Mesothelial cell of epicardium (in vitro differentiated cells): ENCODE data around the gene ACSF2. TPM values are rescaled to one million over a fixed set of nuclear protein-coding genes. Genes with fewer than 3 reads are reported as not detected.
"Not testable (repeated sequence)": the region's sequence is repeated elsewhere in the genome, so short reads cannot be mapped to it uniquely, and the experiment has no call there.

Experiments used
- DNase-seq, 2 experiments: peaks; one replicate each; pipeline ENCODE4 v3.0.0; 2021; ENCODE audit warnings: low spot score in 2 of 2; ENCODE audit not compliant: unreplicated experiment in 2 of 2
- H3K27ac Mint-ChIP-seq: 2 replicates; pipeline ENCODE4 v1.8.0; 2021; ENCODE audit warnings: mixed read lengths
- H3K27me3 Mint-ChIP-seq: 2 replicates; pipeline ENCODE4 v1.8.0; 2021; ENCODE audit warnings: low read depth, mixed read lengths
- H3K36me3 Mint-ChIP-seq: 2 replicates; pipeline ENCODE4 v1.8.0; 2021; ENCODE audit warnings: mixed read lengths
- H3K4me1 Mint-ChIP-seq: 2 replicates; pipeline ENCODE4 v1.8.0; 2021; ENCODE audit warnings: mixed read lengths
- H3K4me3 Mint-ChIP-seq: 2 replicates; pipeline ENCODE4 v1.8.0; 2021; ENCODE audit warnings: mild to moderate bottlenecking, moderate library complexity, mixed read lengths
- H3K9me3 Mint-ChIP-seq: 2 replicates; pipeline ENCODE4 v1.8.0; 2021; ENCODE audit warnings: mixed read lengths
- CTCF ChIP-seq: fragments of 200-600 bp; sonication (generic); IDR thresholded peaks from one replicate; pipeline ENCODE4 v1.5.0; 2021; ENCODE audit warnings: antibody characterized with exemption; ENCODE audit not compliant: unreplicated experiment
- total RNA-seq: library from RNA; stranded (reverse); gene quantifications from 3 replicates; pipeline ENCODE4 v1.2.1, GENCODE V29; 2021

ACSF2 gene
- total RNA-seq, 1 donor from 2014 or later: 113 TPM

DNA sequence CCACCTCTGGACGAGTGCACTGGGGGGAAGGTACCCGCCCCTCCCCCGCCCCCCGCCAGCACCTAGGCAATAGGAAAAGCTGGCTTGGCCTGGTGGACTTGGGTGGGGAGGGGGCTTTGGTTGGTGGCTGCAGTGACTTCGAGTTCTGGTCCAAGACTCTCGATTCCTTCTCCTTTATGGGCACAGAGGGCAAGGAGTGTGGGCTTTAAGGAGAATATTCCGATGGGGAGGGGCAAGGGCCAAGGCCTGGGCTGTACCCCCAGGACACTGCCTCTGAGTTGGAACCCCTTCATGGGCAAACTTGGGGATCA, 409 bp downstream of the ACSF2 start:
- peaks cover 73% of the 10 kb centered on the region for H3K4me1 Mint-ChIP-seq
- DNase-seq: no peak
- no peaks in the 10 kb centered on the region for H3K9me3 Mint-ChIP-seq
- peak overlapping the region; percentile 73 for H3K4me3 Mint-ChIP-seq
- peak overlapping the region; percentile 96 for H3K27ac Mint-ChIP-seq
- no peak for TF ChIP-seq CTCF
- H3K36me3 Mint-ChIP-seq: no peaks in the 10 kb centered on the region
- no peaks in the 10 kb centered on the region for H3K27me3 Mint-ChIP-seq

GRCh38 chr17:50426814-50427787, 1.1 kb downstream of the ACSF2 start:
- no peaks in the 10 kb centered on the region for H3K9me3 Mint-ChIP-seq
- DNase-seq: no peak
- H3K27ac Mint-ChIP-seq: peak overlapping the region; percentile 96
- no peaks in the 10 kb centered on the region for H3K27me3 Mint-ChIP-seq
- H3K4me1 Mint-ChIP-seq: peaks cover 69% of the 10 kb centered on the region
- H3K36me3 Mint-ChIP-seq: no peaks in the 10 kb centered on the region
- peak overlapping the region; percentile 73 for H3K4me3 Mint-ChIP-seq
- no peak for TF ChIP-seq CTCF

DNA sequence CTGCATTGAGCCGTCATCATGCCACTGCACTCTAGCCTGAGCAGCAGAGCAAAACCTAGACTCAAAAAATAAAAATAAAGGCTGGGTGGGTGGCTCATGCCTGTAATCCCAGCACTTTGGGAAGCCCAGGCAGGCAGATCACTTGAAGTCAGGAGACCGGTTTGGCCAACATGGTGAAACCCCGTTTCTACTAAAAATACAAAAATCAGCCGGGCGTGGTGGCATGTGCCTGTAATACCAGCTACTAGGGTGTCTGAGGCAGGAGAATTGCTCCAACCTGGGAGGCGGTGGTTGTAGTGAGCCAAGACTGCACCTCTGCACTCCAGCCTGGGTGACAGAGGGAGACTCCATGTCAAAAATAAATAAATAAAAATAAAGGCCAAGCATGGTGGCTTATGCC, 2.1 kb downstream of the ACSF2 start:
- H3K36me3 Mint-ChIP-seq, H3K27me3 Mint-ChIP-seq, DNase-seq, H3K9me3 Mint-ChIP-seq: not testable (repeated sequence)
- Mint-ChIP-seq H3K4me1 (peaks cover 69% of the 10 kb centered on the region), H3K27ac (peak overlapping the region; percentile 96), H3K4me3 (peak overlapping the region; percentile 73)

DNA sequence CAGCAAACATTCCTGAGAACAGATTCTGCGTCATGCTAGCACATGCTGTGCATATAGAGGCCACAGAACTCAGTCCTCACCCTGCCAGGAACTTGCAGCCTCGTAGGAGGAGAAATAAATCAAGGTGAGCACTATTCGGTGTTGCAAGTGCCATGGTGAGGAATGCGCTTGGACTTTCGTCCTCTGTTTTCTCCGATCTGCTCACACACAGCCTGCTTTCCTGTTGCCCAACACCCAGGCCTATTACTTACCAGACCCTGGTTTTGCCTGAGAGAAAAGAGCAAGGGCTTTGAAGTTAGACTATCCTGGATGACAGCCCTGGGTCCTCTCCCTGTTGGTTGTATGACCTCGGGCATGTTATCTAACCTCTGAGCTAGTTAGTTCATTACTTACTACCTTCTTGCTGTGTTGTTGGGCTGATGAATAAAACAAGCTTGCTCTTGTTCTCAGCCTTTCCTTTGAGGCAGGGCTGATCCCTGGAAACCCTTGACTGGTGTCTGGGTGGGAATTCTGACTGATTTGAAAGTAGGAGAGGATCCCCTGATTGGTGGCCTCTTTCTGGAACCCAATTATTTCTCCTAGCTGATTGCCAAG, 2.9 kb downstream of the ACSF2 start:
- peak overlapping the region; percentile 97 for H3K27ac Mint-ChIP-seq
- H3K9me3 Mint-ChIP-seq: no peaks in the 10 kb centered on the region
- no peak for TF ChIP-seq CTCF
- H3K4me1 Mint-ChIP-seq: peaks cover 63% of the 10 kb centered on the region
- H3K4me3 Mint-ChIP-seq: peak overlapping the region; percentile 31
- H3K36me3 Mint-ChIP-seq: no peaks in the 10 kb centered on the region
- H3K27me3 Mint-ChIP-seq: no peaks in the 10 kb centered on the region
- peak in 1 of 2 experiments; percentile 47 for DNase-seq

DNA sequence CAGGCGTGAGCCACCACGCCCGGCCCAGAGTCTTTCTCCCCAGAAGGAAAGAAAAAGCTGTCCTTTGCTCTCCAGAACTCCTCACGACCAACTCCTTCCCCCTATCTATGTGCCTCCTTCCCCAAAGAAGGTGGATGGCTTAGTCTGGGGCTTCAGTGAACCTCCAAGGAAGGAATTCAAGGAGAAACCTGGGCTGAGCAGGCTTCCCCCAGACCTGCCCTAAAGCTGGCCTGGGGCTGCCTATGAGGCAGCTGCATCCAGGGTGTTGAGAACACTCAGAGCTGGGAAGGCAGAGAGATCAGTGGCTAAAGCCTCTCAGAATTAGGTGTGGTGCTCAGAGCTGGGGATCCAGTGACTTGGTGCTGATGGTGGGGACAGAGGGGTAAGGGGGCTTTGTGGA, 3.8 kb downstream of the ACSF2 start:
- Mint-ChIP-seq H3K27me3 (no peaks in the 10 kb centered on the region), H3K4me3 (peak overlapping the region; percentile 2), H3K4me1 (peaks cover 54% of the 10 kb centered on the region), H3K9me3 (no peaks in the 10 kb centered on the region), H3K27ac (peak overlapping the region; percentile 97), H3K36me3 (peaks cover 2% of the 10 kb centered on the region)
- DNase-seq: no peak
- no peak for TF ChIP-seq CTCF
